Non-pigmented ciliary epithelial cell (primary cell): ENCODE measurements around the gene PPFIA1.
"Not testable (repeated sequence)": the region's sequence is repeated elsewhere in the genome, so short reads cannot be mapped to it uniquely, and the experiment has no call there.

Experiments
- DNase-seq: peaks from one replicate; pipeline ENCODE4 v3.0.0-alpha.2; 2010; ENCODE audit warnings: low read depth

Gene PPFIA1

GRCh38 chr11:70251659-70252321 is 18.7 kb upstream of the PPFIA1 start:
- DNase-seq: no peak

DNA sequence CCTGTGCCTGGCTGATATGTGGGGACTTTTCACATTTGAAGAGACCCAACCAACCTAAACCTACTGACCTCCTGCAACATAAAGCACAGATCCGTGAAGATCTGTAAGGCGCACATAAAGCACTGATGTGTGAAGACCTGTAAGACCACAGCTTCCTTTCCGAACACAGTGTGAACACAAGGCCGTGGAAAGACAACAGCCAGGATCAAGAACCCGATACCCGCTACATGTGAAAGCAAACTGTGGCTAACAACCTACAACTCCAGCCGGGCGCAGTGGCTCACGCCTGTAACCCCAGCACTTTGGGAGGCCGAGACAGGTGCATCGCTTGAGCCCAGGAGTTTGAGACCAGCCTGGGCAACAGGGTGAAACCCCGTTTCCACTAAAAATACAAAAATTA is 17.6 kb upstream of the PPFIA1 start:
- DNase-seq: no peak

DNA sequence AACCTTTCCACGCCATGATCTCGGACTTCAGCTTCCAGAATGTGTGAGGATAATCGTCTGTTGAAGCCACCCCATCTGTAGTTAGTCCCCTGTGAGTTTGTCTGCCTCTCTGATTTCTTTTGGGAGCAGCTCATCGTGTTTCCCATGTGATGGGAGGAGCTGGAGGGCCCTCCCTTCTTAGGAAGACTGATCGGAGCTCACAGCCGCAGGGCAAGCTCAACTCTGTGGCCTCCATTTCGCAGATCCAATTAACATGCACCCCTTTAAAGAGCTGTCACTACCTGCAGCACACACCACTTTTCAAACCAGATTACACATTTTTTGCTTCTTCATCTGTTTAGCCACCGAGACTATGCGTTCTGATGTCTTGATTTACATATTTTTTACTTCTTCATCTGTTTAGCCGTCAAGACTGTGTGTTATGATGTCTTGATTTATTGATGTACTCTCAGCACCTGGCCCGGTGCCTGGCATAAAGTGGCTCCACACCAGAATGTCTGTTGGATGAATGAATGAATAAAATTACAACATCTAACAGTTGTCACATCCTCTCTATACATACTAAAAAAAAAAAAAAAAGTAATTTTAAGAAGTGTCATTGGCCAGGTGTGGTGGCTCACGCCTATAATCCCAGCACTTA is 14.9 kb upstream of the PPFIA1 start:
- DNase-seq: no peak

DNA sequence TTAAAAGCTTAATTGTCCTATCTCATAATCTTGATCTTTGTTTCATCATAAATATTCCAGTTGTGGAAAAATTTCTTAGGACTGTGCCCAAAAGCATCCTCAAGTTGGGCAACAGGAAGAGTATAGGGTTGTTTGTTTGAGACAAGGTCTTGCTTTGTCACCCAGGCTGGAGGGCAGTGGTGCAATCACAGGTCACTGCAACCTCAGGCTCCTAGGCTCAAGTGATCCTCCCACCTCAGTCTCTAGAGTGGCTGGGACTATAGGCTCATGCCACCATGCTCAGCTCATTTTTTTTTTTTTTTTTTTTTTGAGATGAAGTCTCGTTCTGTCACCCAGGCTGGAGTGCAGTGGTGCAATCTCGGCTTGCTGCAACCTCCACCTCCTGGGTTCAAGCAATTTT is 11.4 kb upstream of the PPFIA1 start:
- not testable (repeated sequence) for DNase-seq

- no peak for DNase-seq
Observed at GRCh38 chr11:70262951-70263350, 7.5 kb upstream of the PPFIA1 start.

- no peak for DNase-seq
Observed at GRCh38 chr11:70263363-70263762, 7.1 kb upstream of the PPFIA1 start.

DNA sequence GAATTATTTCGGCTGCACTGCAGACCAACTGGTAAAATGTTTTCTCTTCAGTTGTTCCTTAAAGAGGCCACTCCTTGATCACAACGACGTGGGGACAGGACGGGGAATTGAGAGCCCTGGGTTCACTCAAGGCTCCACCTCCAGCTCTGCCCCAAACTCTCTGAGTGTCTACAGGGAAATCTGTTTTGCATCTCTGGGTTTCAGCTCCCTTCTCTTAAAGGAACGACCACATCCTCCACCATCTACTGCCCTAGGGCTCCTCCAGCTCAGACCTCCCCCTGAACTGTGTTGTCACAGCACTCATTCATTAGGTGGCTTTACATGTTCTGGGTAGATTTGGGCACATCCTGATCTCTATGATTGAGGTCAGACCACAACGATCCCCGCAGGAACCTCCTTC is 5.1 kb upstream of the PPFIA1 start:
- DNase-seq: no peak

DNA sequence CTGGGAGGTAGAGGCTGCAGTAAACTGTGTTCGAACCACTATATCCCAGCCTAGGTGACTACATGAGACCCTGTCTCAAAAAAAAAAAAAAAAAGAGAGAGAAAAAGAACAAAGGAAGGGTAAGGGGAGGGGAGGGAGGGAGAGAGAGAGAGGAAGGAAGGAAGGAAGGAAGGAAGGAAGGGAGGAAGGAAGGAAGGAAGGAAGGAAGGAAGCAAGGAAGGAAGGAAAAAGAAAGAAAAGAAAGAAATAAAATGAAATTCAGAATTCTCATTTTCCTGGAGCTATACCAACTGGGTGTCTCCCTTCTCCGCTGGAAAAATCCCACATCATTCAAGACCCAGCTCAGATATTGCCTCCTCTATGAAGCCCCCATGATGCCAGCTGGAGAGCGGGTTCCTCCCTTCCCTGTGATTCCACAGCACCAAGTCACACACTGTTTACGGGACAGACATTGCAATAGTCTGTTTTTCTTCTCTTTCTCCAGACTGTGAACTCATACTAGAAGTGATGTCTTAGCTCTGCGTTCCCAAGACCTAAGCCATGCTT is 3.0 kb upstream of the PPFIA1 start:
- DNase-seq: no peak

- no peak for DNase-seq
Observed at GRCh38 chr11:70268526-70268925, 2.0 kb upstream of the PPFIA1 start.

DNA sequence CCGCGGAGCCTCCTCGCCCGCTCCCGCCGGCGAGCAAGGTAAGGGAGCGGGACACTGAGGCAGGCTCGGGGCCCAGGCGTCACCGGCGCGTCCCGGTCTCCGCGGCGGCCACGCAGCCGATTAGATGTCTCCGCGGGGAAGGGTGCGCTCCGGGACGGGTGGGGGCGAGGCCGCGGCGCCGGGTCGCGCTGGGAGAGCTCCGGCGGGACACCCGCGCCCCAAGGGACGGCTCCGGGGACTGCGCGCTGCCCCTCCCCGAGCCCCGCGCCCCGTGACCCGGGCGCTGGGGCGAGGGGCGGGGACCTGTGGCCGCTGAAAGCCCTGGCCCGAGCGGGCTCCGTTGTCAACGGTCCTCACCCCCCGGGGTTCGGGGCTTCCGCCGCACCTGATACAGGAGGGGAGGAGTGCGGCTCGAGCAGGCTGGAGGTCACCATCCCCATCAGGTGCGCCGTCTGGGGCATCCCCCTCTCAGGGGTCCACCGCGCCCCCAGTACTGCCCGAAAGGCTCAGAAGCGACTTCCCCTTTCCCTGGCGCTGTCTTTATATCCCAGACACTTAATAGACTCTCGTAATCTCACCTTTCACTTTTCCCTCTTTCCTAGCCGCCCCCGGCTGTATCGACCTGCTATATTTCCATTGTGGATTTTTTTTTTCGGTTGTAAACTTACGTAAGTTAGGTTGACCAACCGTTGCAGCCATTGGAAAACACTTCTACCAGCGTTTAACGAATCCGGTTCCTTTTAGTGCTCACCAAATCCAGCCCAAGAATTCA is 573 bp downstream of the PPFIA1 start:
- no peak for DNase-seq

GRCh38 chr11:70271649-70271953 is 1.1 kb downstream of the PPFIA1 start:
- DNase-seq: no peak

DNA sequence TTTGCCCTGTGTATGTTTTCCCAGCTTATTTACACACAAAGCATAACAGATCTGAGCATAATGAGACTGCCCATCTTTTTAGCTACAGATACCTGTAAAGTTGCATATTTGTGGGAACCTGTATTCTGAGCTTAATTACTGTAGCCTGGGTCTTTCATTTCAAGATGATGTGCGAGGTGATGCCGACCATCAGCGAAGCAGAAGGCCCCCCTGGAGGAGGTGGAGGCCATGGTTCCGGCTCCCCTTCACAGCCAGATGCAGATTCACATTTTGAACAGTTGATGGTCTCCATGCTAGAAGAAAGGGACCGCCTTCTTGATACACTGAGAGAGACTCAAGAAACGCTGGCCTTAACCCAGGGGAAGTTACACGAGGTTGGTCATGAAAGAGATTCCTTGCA is 1.5 kb downstream of the PPFIA1 start:
- DNase-seq: no peak

- no peak for DNase-seq
Observed at GRCh38 chr11:70278994-70279393, 8.5 kb downstream of the PPFIA1 start.

GRCh38 chr11:70281156-70281609 is 10.7 kb downstream of the PPFIA1 start:
- DNase-seq: no peak

- no peak for DNase-seq
Observed at GRCh38 chr11:70282012-70282411, 11.5 kb downstream of the PPFIA1 start.

- no peak for DNase-seq
Observed at GRCh38 chr11:70288721-70289120, 18.2 kb downstream of the PPFIA1 start.

DNA sequence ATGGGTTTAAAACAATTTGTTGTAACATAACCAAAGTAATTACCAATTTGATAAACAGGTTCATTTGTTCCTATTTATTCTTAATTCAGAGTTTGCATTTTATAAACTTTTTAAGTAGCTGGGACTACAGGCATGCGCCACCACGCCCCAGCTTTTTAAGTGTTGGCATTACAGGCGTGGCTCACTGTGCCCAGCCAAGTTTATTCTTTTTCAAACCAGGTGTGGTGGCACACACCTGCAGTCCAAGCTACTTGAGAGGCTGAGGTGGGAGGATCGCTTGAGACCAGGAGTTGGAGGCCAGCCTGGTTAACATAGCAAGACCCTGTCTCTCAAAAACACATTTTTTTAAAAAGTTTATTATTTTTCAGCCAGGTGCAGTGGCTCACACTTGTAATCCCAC is 19.1 kb downstream of the PPFIA1 start:
- DNase-seq: no peak

DNA sequence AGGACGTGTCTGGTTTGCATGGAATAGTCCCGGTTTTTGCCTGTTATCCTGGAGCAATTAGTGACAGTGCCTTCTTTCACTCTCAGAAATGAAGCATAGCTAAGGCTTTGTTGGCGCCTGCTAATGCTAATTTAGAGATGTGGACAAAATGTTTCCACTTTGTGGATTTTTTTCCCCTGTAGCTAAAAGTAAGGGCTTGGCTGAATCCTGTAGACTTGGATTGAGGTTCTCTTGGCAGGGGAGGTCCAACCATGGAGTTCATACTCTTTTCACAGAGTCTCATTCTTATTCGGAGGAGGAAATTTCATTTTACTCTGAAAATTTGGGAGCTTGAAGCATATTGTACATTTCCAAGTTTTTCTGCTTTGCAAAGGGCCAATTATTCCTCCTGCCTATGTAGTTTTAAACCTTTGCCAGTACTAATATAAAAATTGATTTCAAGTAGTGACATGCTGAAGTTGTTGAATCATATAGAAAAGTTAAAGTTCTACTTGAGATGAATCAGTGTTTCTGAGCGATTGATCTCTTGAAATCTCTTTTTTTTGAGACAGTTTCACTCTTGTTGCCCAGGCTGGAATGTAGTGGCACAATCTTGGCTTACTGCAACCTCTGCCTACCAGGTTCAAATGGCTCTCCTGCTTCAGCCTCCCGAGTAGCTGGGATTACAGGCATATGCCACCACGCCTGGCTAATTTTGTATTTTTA is 20.0 kb downstream of the PPFIA1 start:
- no peak for DNase-seq

DNA sequence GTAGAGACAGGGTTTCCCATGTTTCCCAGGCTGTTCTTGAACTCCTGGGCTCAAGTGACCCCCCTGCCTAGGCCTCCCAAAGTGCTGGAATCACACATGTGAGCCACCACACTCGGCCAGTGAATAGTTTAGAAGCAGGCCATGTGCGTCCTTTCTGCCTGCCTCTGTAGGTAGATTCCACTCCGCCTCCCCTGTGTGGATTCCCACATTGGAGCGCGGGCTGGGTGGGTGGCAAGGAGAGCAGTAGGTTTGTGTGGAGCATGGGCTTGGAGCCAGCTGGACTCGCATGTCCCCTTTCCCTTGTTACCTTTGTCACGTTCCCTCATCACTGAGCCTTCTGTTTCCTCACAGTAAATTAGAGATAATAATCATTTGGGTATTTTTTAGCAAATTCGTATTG is 21.7 kb downstream of the PPFIA1 start:
- no peak for DNase-seq

GRCh38 chr11:70292863-70293262 is 22.4 kb downstream of the PPFIA1 start:
- DNase-seq: no peak

DNA sequence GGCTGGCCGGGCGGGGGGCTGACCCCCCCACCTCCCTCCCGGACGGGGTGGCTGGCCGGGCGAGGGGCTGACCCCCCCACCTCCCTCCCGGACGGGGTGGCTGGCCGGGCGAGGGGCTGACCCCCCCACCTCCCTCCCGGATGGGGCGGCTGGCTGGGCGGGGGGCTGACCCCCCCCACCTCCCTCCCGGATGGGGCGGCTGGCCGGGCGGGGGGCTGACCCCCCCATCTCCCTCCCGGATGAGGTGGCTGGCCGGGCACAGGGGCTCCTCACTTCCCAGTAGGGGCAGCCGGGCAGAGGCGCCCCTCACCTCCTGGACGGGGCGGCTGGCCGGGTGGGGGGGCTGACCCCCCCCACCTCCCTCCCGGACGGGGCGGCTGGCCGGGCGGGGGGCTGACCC is 24.7 kb downstream of the PPFIA1 start:
- not testable (repeated sequence) for DNase-seq

DNA sequence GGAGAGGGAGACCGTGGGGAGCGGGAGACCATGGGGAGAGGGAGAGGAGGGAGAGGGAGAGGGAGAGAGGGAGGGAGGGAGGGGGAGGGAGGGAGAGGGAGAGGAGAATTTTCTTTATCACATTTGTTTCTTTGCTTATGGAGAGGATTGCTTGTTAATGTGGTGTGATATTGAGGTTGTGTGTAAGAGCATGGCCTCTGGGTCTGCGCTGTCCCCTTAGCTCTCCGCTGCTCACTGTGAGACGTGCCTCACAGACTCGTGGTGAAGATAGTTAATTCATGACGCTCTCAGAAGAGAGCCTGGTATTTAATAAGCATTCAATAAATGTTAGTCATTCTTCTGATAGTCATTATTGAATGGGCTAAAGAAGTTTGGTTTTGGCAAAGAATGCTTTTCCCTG is 26.2 kb downstream of the PPFIA1 start:
- DNase-seq: no peak

GRCh38 chr11:70297341-70297740 is 26.9 kb downstream of the PPFIA1 start:
- no peak for DNase-seq
